Caco-2 (cell line): Measurements from ENCODE around the gene SART1. TPM values are rescaled to one million over a fixed set of nuclear protein-coding genes. Genes with fewer than 3 reads are reported as not detected.

Experiments
- Bru-seq: library from RNA; stranded (reverse); fragments of 400-500 nt; gene quantifications from one replicate; lab custom pipeline; 2021; lab: Mats Ljungman, UMichigan
- BruChase-seq, 2 experiments: library from RNA; stranded (reverse); fragments of 400-500 nt; gene quantifications; one replicate each; lab custom pipeline; 2021; lab: Mats Ljungman, UMichigan
- BruUV-seq: library from RNA; stranded (reverse); fragments of 400-500 nt; replicated peaks from 2 replicates; lab custom pipeline; 2021; lab: Mats Ljungman, UMichigan
- CTCF ChIA-PET: fragments of 300-600 bp; sonication (Branson Sonifier 250); formaldehyde crosslinking; loops from one replicate; lab custom pipeline; 2022; ENCODE audit warnings: antibody characterized with exemption; lab: Charles Lee
- POLR2A ChIA-PET: fragments of 300-600 bp; sonication (Branson Sonifier 250); formaldehyde crosslinking; loops from one replicate; lab custom pipeline; 2022; ENCODE audit warnings: antibody characterized with exemption; lab: Charles Lee
- DNase-seq, 2 experiments: peaks; one replicate each; pipeline versions ENCODE4 v3.0.0 to v3.0.0-alpha.2; 2020 to 2022
- H3K27me3 ChIP-seq: replicated peaks from 2 replicates; pipeline ENCODE4 v1.6.0; 2011; ENCODE audit warnings: low read length; ENCODE audit not compliant: control insufficient read depth, insufficient read depth
- H3K36me3 ChIP-seq: 2 replicates; pipeline ENCODE4 v1.5.1; 2011; ENCODE audit warnings: low read length; ENCODE audit not compliant: control insufficient read depth, insufficient read depth
- H3K4me1 ChIP-seq: fragments of 250-450 bp; sonication (Bioruptor Pico); 2 replicates; pipeline ENCODE4 v1.5.1; 2020; ENCODE audit warnings: mild to moderate bottlenecking
- H3K4me3 ChIP-seq: 2 replicates; pipeline ENCODE4 v1.5.1; 2011; ENCODE audit warnings: low read depth, mild to moderate bottlenecking, control low read depth, low read length
- H3K9me3 ChIP-seq: fragments of 250-450 bp; sonication (Bioruptor Pico); 2 replicates; pipeline ENCODE4 v1.5.1; 2020; ENCODE audit warnings: mild to moderate bottlenecking, moderate library complexity
- H3K27ac Mint-ChIP-seq: one replicate; pipeline ENCODE4 v1.8.0; 2022; ENCODE audit warnings: mixed read lengths; ENCODE audit not compliant: unreplicated experiment
- H3K27me3 Mint-ChIP-seq: one replicate; pipeline ENCODE4 v1.8.0; 2022; ENCODE audit warnings: mixed read lengths; ENCODE audit not compliant: insufficient read depth, unreplicated experiment
- H3K36me3 Mint-ChIP-seq: one replicate; pipeline ENCODE4 v1.8.0; 2022; ENCODE audit warnings: mild to moderate bottlenecking, mixed read lengths; ENCODE audit not compliant: insufficient read depth, unreplicated experiment
- H3K4me1 Mint-ChIP-seq: one replicate; pipeline ENCODE4 v1.8.0; 2022; ENCODE audit warnings: low read depth, mixed read lengths; ENCODE audit not compliant: unreplicated experiment
- H3K4me3 Mint-ChIP-seq: one replicate; pipeline ENCODE4 v1.8.0; 2022; ENCODE audit warnings: mild to moderate bottlenecking, moderate library complexity, mixed read lengths; ENCODE audit not compliant: unreplicated experiment
- H3K9me3 Mint-ChIP-seq: one replicate; pipeline ENCODE4 v1.8.0; 2022; ENCODE audit warnings: mixed read lengths; ENCODE audit not compliant: unreplicated experiment
- CTCF ChIP-seq, 2 experiments: fragments of 200-600 bp in 1 of 2; IDR thresholded peaks; 1 replicate in 1 of 2; 2 replicates in 1 of 2; pipeline versions ENCODE4 v1.5.1 to v1.8.0; 2011 to 2022; ENCODE audit warnings: antibody characterized with exemption in 1 of 2, control low read depth in 1 of 2, inconsistent platforms in 1 of 2, low read depth in 1 of 2, low read length in 1 of 2, mild to moderate bottlenecking in 1 of 2, moderate library complexity in 1 of 2; ENCODE audit not compliant: insufficient read depth in 1 of 2, severe bottlenecking in 1 of 2, unreplicated experiment in 1 of 2
- intact Hi-C: fragments of 100-400 bp; cut with micrococcal nuclease; formaldehyde crosslinking; loops from one replicate; pipeline ENCODE4 v1.10.0; 2022; ENCODE audit not compliant: unreplicated experiment
- long read RNA-seq: library from polyadenylated mRNA; stranded (forward); transcript quantifications from one replicate; pipeline ENCODE4 v2.0.0, GENCODE V29; 2022
- total RNA-seq: library from RNA; stranded (reverse); gene quantifications from 2 replicates; pipeline ENCODE4 v1.2.3, GENCODE V29; 2022

SART1 gene
- total RNA-seq (78.0 and 84.5 TPM in 2 replicates), Bru-seq, nascent RNA (percentile 69 among the genes with signal in this experiment), BruChase-seq, experiment 1, labeled RNA remaining after a 2-hour chase (percentile 74 among the genes with signal in this experiment), BruChase-seq, experiment 2, labeled RNA remaining after a 6-hour chase (percentile 85 among the genes with signal in this experiment)
- long read RNA-seq, transcript SART1-201 (20 exons, 3,293 nt) = major isoform, 97 of 123 reads
- long read RNA-seq, partial matches to known transcripts = 17 of 123 reads
- long read RNA-seq, other reads (novel, unspliced or antisense) = 8 of 123 reads

GRCh38 chr11:65961267-65962140 is at the start of gene SART1:
Gene SART1 (plus strand): TSS chr11:65961734. CDS start chr11:65961781, 47 bp downstream.
- peaks cover 13% of the 10 kb centered on the region for H3K4me1 Mint-ChIP-seq
- peak within 1 kb of the TSS; percentile 95 for H3K27ac Mint-ChIP-seq
- Histone ChIP-seq H3K27me3 (no peaks in the 10 kb centered on the region), H3K4me3 (peak within 1 kb of the TSS; percentile 94), H3K4me1 (peaks cover 17% of the 10 kb centered on the region), H3K9me3 (no peaks in the 10 kb centered on the region), H3K36me3 (peaks cover 1% of the 10 kb centered on the region)
- H3K4me3 Mint-ChIP-seq = peak within 1 kb of the TSS; percentile 72
- peaks cover 40% of the 10 kb centered on the region for H3K36me3 Mint-ChIP-seq
- BruUV-seq = TSS peak; percentile 96
- CTCF ChIA-PET = interaction anchor here (1.0 to 2.3 kb wide), 3 partner anchors 71 to 101 kb away, joined by 3 to 6 read pairs (median 4); partner anchors contain the start of genes CCDC85B, FIBP and MUS81
- H3K9me3 Mint-ChIP-seq = no peaks in the 10 kb centered on the region
- POLR2A ChIA-PET = interaction anchor here (0.9 kb wide), 1 partner anchor 90 kb away, joined by 3 read pairs; no protein-coding TSS in a partner anchor
- H3K27me3 Mint-ChIP-seq = no peaks in the 10 kb centered on the region
- DNase-seq = peak; percentile 96 to 98
- no peak for TF ChIP-seq CTCF (IDR thresholded peaks at IDR 0.05; ENCODE audit: insufficient read depth in 1 of 2, low read depth in 1 of 2, low read length in 1 of 2, severe bottlenecking in 1 of 2, unreplicated experiment in 1 of 2)
- intact Hi-C loops = loop anchor here (1.0 to 5.0 kb wide), 4 partner anchors 9 to 71 kb away; partner anchors contain the start of genes BANF1, C11orf68, CCDC85B and DRAP1

GRCh38 chr11:65912845-65913244 is 48.7 kb upstream of the SART1 start:
- Mint-ChIP-seq H3K9me3 (no peaks in the 10 kb centered on the region), H3K4me3 (no peak overlapping the region), H3K4me1 (peaks cover 6% of the 10 kb centered on the region), H3K36me3 (no peaks in the 10 kb centered on the region), H3K27ac (no peak overlapping the region), H3K27me3 (no peaks in the 10 kb centered on the region)
- CTCF ChIA-PET = interaction anchor here (1.3 to 2.6 kb wide), 3 partner anchors 22 to 76 kb away, joined by 4 to 45 read pairs (median 27); partner anchors contain the start of genes CCDC85B and FIBP
- intact Hi-C loops = loop anchor here (5.0 kb wide), 1 partner anchor 74 kb away; no protein-coding TSS in a partner anchor
- DNase-seq = no peak
- Histone ChIP-seq H3K4me3 (no peak overlapping the region), H3K9me3 (no peaks in the 10 kb centered on the region), H3K4me1 (peaks cover 13% of the 10 kb centered on the region), H3K27me3 (no peaks in the 10 kb centered on the region), H3K36me3 (no peaks in the 10 kb centered on the region; the same call in 1 of the 2 replicates)
- no peak for TF ChIP-seq CTCF (IDR thresholded peaks at IDR 0.05; ENCODE audit: insufficient read depth in 1 of 2, low read depth in 1 of 2, low read length in 1 of 2, severe bottlenecking in 1 of 2, unreplicated experiment in 1 of 2)
- no TSS peak for BruUV-seq
- POLR2A ChIA-PET = no interaction called here
